Mammary epithelial cell (primary cell): Measurements from ENCODE around the gene MGST2.

ENCODE experiments used
- CTCF ChIP-seq, 2 donors: IDR thresholded peaks in 1 of 2; conservative IDR thresholded peaks in 1 of 2; 2 replicates each; pipeline ENCODE4 v1.5.1; 2011 to 2012; ENCODE audit warnings: inconsistent platforms in 2 of 2, low read length in 2 of 2, mild to moderate bottlenecking in 2 of 2, control low read depth in 1 of 2, low read depth in 1 of 2; ENCODE audit not compliant: insufficient read depth in 1 of 2; ENCODE audit errors: extremely low read depth in 1 of 2
- EZH2 ChIP-seq: IDR thresholded peaks from 2 replicates; pipeline ENCODE4 v1.6.1; 2012; ENCODE audit warnings: low read length, inconsistent platforms, borderline replicate concordance

- no peak for TF ChIP-seq CTCF (conservative IDR thresholded peaks at IDR 0.05 in 1 of 2, IDR thresholded peaks at IDR 0.05 in 1 of 2; ENCODE audit: extremely low read depth in 1 of 2, insufficient read depth in 1 of 2, low read depth in 1 of 2, low read length in 2 of 2)
- TF ChIP-seq EZH2, result no peak
These were observed 26.0 kb upstream of the MGST2 start for GRCh38 chr4:139639654-139640053.
